GM12892 (cell line): ENCODE results near the gene RARB.

Source experiments
- POLR2A ChIP-seq: IDR thresholded peaks from 2 replicates; pipeline ENCODE4 v1.6.1; 2011; ENCODE audit warnings: low read depth, low read length, control low read depth
- POLR2AphosphoS5 ChIP-seq: IDR thresholded peaks from 2 replicates; pipeline ENCODE4 v1.6.1; 2011; ENCODE audit warnings: low read depth, low read length, control low read depth
- TAF1 ChIP-seq: IDR thresholded peaks from 2 replicates; pipeline ENCODE4 v1.6.1; 2011; ENCODE audit warnings: low read depth, mild to moderate bottlenecking, control low read depth, low read length, borderline replicate concordance

GRCh38 chr3:25403968-25404367 is 24.1 kb upstream of the RARB start:
- TF ChIP-seq POLR2A (no peak), POLR2AphosphoS5 (no peak), TAF1 (no peak)
